ENCODE data around the gene PPARD. TPM values are rescaled to one million over a fixed set of nuclear protein-coding genes. Genes with fewer than 3 reads are reported as not detected.

PPARD gene
- total RNA-seq, 4 donors from 2014 or later: 17.3 to 40.3 (median 35.9) TPM

GRCh38 chr6:35358086-35358485, 15.7 kb downstream of the PPARD start:
- Histone ChIP-seq H3K4me3 (replicated peaks in 1 of 3) (no peak overlapping the region), H3K27me3 (no peaks in the 10 kb centered on the region), H3K9me3 (no peaks in the 10 kb centered on the region), H3K36me3 (peaks cover 0 to 8% of the 10 kb centered on the region in 2 donors), H3K27ac (peak overlapping the region in 2 of 3 donors; percentile 86 to 89), H3K4me1 (peaks cover 53 to 58% of the 10 kb centered on the region in 2 donors)
- no peak for DNase-seq
- 66 to 75% methylated on average over 3 of the region's 3 CpGs for WGBS, 2 donors
- TF ChIP-seq POLR2A (IDR thresholded peaks at IDR 0.05): no peak
- TF ChIP-seq CTCF (IDR thresholded peaks at IDR 0.05): no peak
- intact Hi-C loops (cut with DNase I): no loop called here

GRCh38 chr6:35359346-35359743, 17.0 kb downstream of the PPARD start:
- H3K27me3 ChIP-seq: no peaks in the 10 kb centered on the region
- H3K4me1 ChIP-seq: peaks cover 58 to 63% of the 10 kb centered on the region in 2 donors
- H3K36me3 ChIP-seq: peaks cover 0 to 8% of the 10 kb centered on the region in 2 donors
- peak in 1 of 2 donors; percentile 22 for DNase-seq
- no peak overlapping the region for H3K4me3 ChIP-seq (replicated peaks in 1 of 3)
- H3K27ac ChIP-seq: peak overlapping the region; percentile 70 to 89 (median 86)
- 86 to 87% methylated on average over 5 of the region's 5 CpGs for WGBS, 2 donors
- intact Hi-C loops (cut with DNase I): no loop called here
- no peak for TF ChIP-seq POLR2A (IDR thresholded peaks at IDR 0.05)
- TF ChIP-seq CTCF (IDR thresholded peaks at IDR 0.05): no peak
- no peaks in the 10 kb centered on the region for H3K9me3 ChIP-seq

- peak overlapping the region; percentile 89 to 92 (median 89) for H3K27ac ChIP-seq
- peaks cover 58 to 63% of the 10 kb centered on the region in 2 donors for H3K4me1 ChIP-seq
- H3K4me3 ChIP-seq (replicated peaks in 1 of 3): no peak overlapping the region
- TF ChIP-seq POLR2A (IDR thresholded peaks at IDR 0.05) (no peak), CTCF (IDR thresholded peaks at IDR 0.05) (no peak)
- H3K9me3 ChIP-seq: no peaks in the 10 kb centered on the region
- DNase-seq: peak; percentile 98 to 99
- no peaks in the 10 kb centered on the region for H3K27me3 ChIP-seq
- intact Hi-C loops (cut with DNase I): no loop called here
- peaks cover 0 to 8% of the 10 kb centered on the region in 2 donors for H3K36me3 ChIP-seq
- 14 to 16% methylated on average over 2 of the region's 2 CpGs for WGBS, 2 donors
These were observed 17.5 kb downstream of the PPARD start for GRCh38 chr6:35359744-35360348.

GRCh38 chr6:35360349-35361138, 18.2 kb downstream of the PPARD start:
- H3K4me1 ChIP-seq: peaks cover 62 to 67% of the 10 kb centered on the region in 2 donors
- 29 to 41% methylated on average over 8 of the region's 8 CpGs for WGBS, 2 donors
- H3K4me3 ChIP-seq (replicated peaks in 1 of 3): no peak overlapping the region
- peak; percentile 92 for DNase-seq
- no peaks in the 10 kb centered on the region for H3K27me3 ChIP-seq
- intact Hi-C loops (cut with DNase I): no loop called here
- H3K27ac ChIP-seq: peak overlapping the region; percentile 89 to 92 (median 89)
- no peaks in the 10 kb centered on the region for H3K9me3 ChIP-seq
- TF ChIP-seq CTCF (IDR thresholded peaks at IDR 0.05) (no peak), POLR2A (IDR thresholded peaks at IDR 0.05) (no peak)
- peaks cover 0 to 8% of the 10 kb centered on the region in 2 donors for H3K36me3 ChIP-seq

- Histone ChIP-seq H3K4me3 (replicated peaks in 1 of 3) (no peak overlapping the region), H3K9me3 (no peaks in the 10 kb centered on the region), H3K27ac (peak overlapping the region; percentile 89 to 92 (median 89)), H3K27me3 (no peaks in the 10 kb centered on the region), H3K36me3 (no peaks in the 10 kb centered on the region), H3K4me1 (peaks cover 60 to 70% of the 10 kb centered on the region in 2 donors)
- 92 to 96% methylated on average over 2 of the region's 2 CpGs for WGBS, 2 donors
- intact Hi-C loops (cut with DNase I): no loop called here
- no peak for DNase-seq
- no peak for TF ChIP-seq POLR2A (IDR thresholded peaks at IDR 0.05)
- TF ChIP-seq CTCF (IDR thresholded peaks at IDR 0.05): no peak
These were observed 19.8 kb downstream of the PPARD start for GRCh38 chr6:35362200-35362599.

Data from thyroid gland (tissue), 4 donors.